Right lobe of liver (tissue), 4 donors: ENCODE results near the gene MX1.

Source experiments
- CTCF ChIP-seq, 4 donors: fragments of 200-600 bp in 3 of 4; fragments of 450-650 bp in 1 of 4; IDR thresholded peaks; one replicate each; pipeline versions ENCODE4 v1.5.1 to v1.8.0; 2016 to 2022; ENCODE audit warnings: antibody characterized with exemption in 4 of 4, mild to moderate bottlenecking in 2 of 4
- POLR2A ChIP-seq: fragments of 450-650 bp; IDR thresholded peaks from one replicate; pipeline ENCODE4 v1.6.1; 2017; ENCODE audit warnings: antibody characterized with exemption, mild to moderate bottlenecking
- donor health status: DM: no; HTN: no; CAD: no.
- donor health status: DM: no; HTN: no; CAD: no.
- donor health status: DM: no; HTN: yes; CAD: no.

- TF ChIP-seq CTCF (IDR thresholded peaks at IDR 0.05) (no peak), POLR2A (no peak)
Observed at GRCh38 chr21:41500363-41500762, 74.3 kb downstream of the MX1 start.
